Right lobe of liver (tissue), 6 donors: ENCODE data around the gene PIM3. TPM values are rescaled to one million over a fixed set of nuclear protein-coding genes. Genes with fewer than 3 reads are reported as not detected.

Experiments
- ATAC-seq, 4 donors: fragments of 200-7000 bp; cut with Tn5 transposase; one replicate each; pipeline ENCODE4 v1.9.1; 2020; ENCODE audit warnings: mild to moderate bottlenecking in 4 of 4, moderate library complexity in 4 of 4
- DNase-seq, 3 donors: peaks; one replicate each; pipeline ENCODE4 v3.0.0-alpha.2; 2020
- H3K27ac ChIP-seq, 3 donors: fragments of 200-600 bp; one replicate each; pipeline ENCODE4 v1.8.0; 2022
- H3K27me3 ChIP-seq, 2 donors: fragments of 200-600 bp; one replicate each; pipeline ENCODE4 v1.8.0; 2022
- H3K36me3 ChIP-seq, 4 donors: fragments of 200-600 bp; sonication (generic) in 1 of 4; one replicate each; pipeline versions ENCODE4 v1.5.1 to v1.8.0; 2017 to 2022; ENCODE audit warnings: control low read depth in 1 of 4
- H3K4me1 ChIP-seq, 4 donors: fragments of 200-600 bp; sonication (generic) in 1 of 4; one replicate each; pipeline versions ENCODE4 v1.5.1 to v1.8.0; 2017 to 2022; ENCODE audit warnings: control low read depth in 1 of 4
- H3K4me3 ChIP-seq, 3 donors: fragments of 200-600 bp; one replicate each; pipeline ENCODE4 v1.8.0; 2022
- H3K9me3 ChIP-seq, 4 donors: fragments of 200-600 bp; sonication (generic) in 1 of 4; one replicate each; pipeline versions ENCODE4 v1.5.1 to v1.8.0; 2017 to 2022; ENCODE audit warnings: control low read depth in 1 of 4
- CTCF ChIP-seq, 4 donors: fragments of 200-600 bp in 3 of 4; fragments of 450-650 bp in 1 of 4; IDR thresholded peaks; one replicate each; pipeline versions ENCODE4 v1.5.1 to v1.8.0; 2016 to 2022; ENCODE audit warnings: antibody characterized with exemption in 4 of 4, mild to moderate bottlenecking in 2 of 4
- POLR2A ChIP-seq: fragments of 450-650 bp; IDR thresholded peaks from one replicate; pipeline ENCODE4 v1.6.1; 2017; ENCODE audit warnings: antibody characterized with exemption, mild to moderate bottlenecking
- WGBS: methylation state at CpG from one replicate; pipeline ENCODE4 v1.1.6; 2018; ENCODE audit warnings: low coverage, low lambda C conversion rate; ENCODE audit not compliant: insufficient coverage; ENCODE audit errors: missing lambda C conversion rate; 5-methylcytosine and 5-hydroxymethylcytosine counted together
- intact Hi-C, 2 donors: fragments of 100-400 bp; cut with DNase I; formaldehyde crosslinking; loops; one replicate each; pipeline versions ENCODE4 v1.11.2 to v1.14.1; 2022
- total RNA-seq, 6 experiments: library from RNA; depleted of rRNA in 2 of 6; stranded (reverse); fragments of >200 nt in 2 of 6; fragmentation: NEBNext Ultra II Directional in 3 of 6; extraction: Animal tissue kit (Norgen Biotek cat#: 25700) in 3 of 6; gene quantifications; one replicate each; pipeline versions ENCODE4 v1.1.0 to v1.2.4, GENCODE V29; 2016 to 2023
- donor health status: DM: no; HTN: yes; CAD: no.
- donor health status: DM: no; HTN: no; CAD: no.
- donor health status: DM: no; HTN: no; CAD: no.
- donor health status: DM: no; HTN: yes; CAD: no.
- donor health status: DM: no; HTN: yes; CAD: no.

PIM3 gene
- total RNA-seq, 6 experiments from 2014 or later, result 26.7 to 64.4 (median 32.8) TPM

GRCh38 chr22:49957826-49958365 is 2.7 kb upstream of the PIM3 start:
- H3K27ac ChIP-seq, result no peak overlapping the region
- DNase-seq (peak in 2 of 3 donors; percentile 21 to 49), ATAC-seq (no peak)
- TF ChIP-seq CTCF (IDR thresholded peaks at IDR 0.05), result no peak
- no peak for TF ChIP-seq POLR2A
- H3K36me3 ChIP-seq, result peaks cover 0 to 4% (median 4%) of the 10 kb centered on the region in 4 donors
- H3K4me3 ChIP-seq, result no peak overlapping the region
- H3K4me1 ChIP-seq, result peaks cover 3 to 47% (median 33%) of the 10 kb centered on the region in 4 donors
- WGBS, result no CpG with 5 or more reads among the region's 12 CpGs
- intact Hi-C loops, result no loop called here
- H3K9me3 ChIP-seq, result no peaks in the 10 kb centered on the region
- no peaks in the 10 kb centered on the region for H3K27me3 ChIP-seq

- no peaks in the 10 kb centered on the region for H3K27me3 ChIP-seq
- peak in 2 of 3 donors; percentile 19 to 52 for DNase-seq
- intact Hi-C loops, result no loop called here
- no peak overlapping the region for H3K4me3 ChIP-seq
- H3K9me3 ChIP-seq, result no peaks in the 10 kb centered on the region
- H3K36me3 ChIP-seq, result peaks cover 4 to 10% (median 8%) of the 10 kb centered on the region in 4 donors
- peaks cover under 1 to 53% (median 36%) of the 10 kb centered on the region in 4 donors for H3K4me1 ChIP-seq
- no CpG with 5 or more reads among the region's 16 CpGs for WGBS
- TF ChIP-seq POLR2A (no peak), CTCF (IDR thresholded peaks at IDR 0.05) (no peak)
- no peak for ATAC-seq
- H3K27ac ChIP-seq, result no peak overlapping the region
These were observed 2.1 kb upstream of the PIM3 start for GRCh38 chr22:49958366-49958921.

- peak overlapping the region; percentile 88 to 97 (median 93) for H3K27ac ChIP-seq
These were observed 1.4 kb upstream of the PIM3 start for GRCh38 chr22:49958931-49959781.

GRCh38 chr22:49959782-49960158 is 802 bp upstream of the PIM3 start:
- Histone ChIP-seq H3K9me3 (no peaks in the 10 kb centered on the region), H3K4me1 (peaks cover 0 to 54% (median 32%) of the 10 kb centered on the region in 4 donors), H3K27me3 (no peaks in the 10 kb centered on the region), H3K27ac (peak overlapping the region; percentile 88 to 97 (median 93)), H3K36me3 (peaks cover 7 to 18% (median 12%) of the 10 kb centered on the region in 4 donors), H3K4me3 (peak overlapping the region; percentile 59 to 98 (median 65))
- DNase-seq, result peak; percentile 72 to 87 (median 81)
- peak; percentile 14 to 28 (median 24) for ATAC-seq
- no peak for TF ChIP-seq POLR2A
- TF ChIP-seq CTCF (IDR thresholded peaks at IDR 0.05), result peak in 1 of 4 donors; percentile 8
- intact Hi-C loops, result no loop called here
- 0% methylated on average over 3 of the region's 21 CpGs for WGBS

More at GRCh38 chr22:49958931-49959781, 1.4 kb upstream of the PIM3 start:
- H3K4me1 ChIP-seq, result peaks cover 0 to 54% (median 35%) of the 10 kb centered on the region in 4 donors
- no peaks in the 10 kb centered on the region for H3K9me3 ChIP-seq
- H3K4me3 ChIP-seq, result peak overlapping the region; percentile 59 to 98 (median 65)
- H3K27me3 ChIP-seq, result no peaks in the 10 kb centered on the region
- no peak for ATAC-seq
- 57% methylated on average over 11 of the region's 29 CpGs for WGBS
- peaks cover 7 to 17% (median 12%) of the 10 kb centered on the region in 4 donors for H3K36me3 ChIP-seq
- peak in 2 of 3 donors; percentile 58 to 62 for DNase-seq
- TF ChIP-seq POLR2A (no peak), CTCF (IDR thresholded peaks at IDR 0.05) (no peak)
- intact Hi-C loops, result no loop called here
